GM12891 (cell line): ENCODE data around the gene CCBE1.

Experiments
- DNase-seq: peaks from one replicate; pipeline ENCODE4 v3.0.0; 2011; ENCODE audit warnings: low spot score; ENCODE audit not compliant: insufficient read length
- FAIRE-seq: peaks from 2 replicates; lab custom pipeline; 2011; peaks lifted over from hg19 to GRCh38; lab: Jason Lieb, UNC
- PAX5 ChIP-seq: IDR thresholded peaks from 2 replicates; pipeline ENCODE4 v1.6.1; 2011; ENCODE audit warnings: low read length, moderate library complexity, mild to moderate bottlenecking; ENCODE audit not compliant: insufficient read depth, severe bottlenecking
- POLR2A ChIP-seq: IDR thresholded peaks from 2 replicates; pipeline ENCODE4 v1.6.1; 2011; ENCODE audit warnings: low read depth, low read length, control low read depth
- POLR2AphosphoS5 ChIP-seq: IDR thresholded peaks from 2 replicates; pipeline ENCODE4 v1.6.1; 2011; ENCODE audit warnings: low read depth, low read length, control low read depth
- POU2F2 ChIP-seq: IDR thresholded peaks from 2 replicates; pipeline ENCODE4 v1.6.1; 2011; ENCODE audit warnings: low read depth, mild to moderate bottlenecking, control low read depth, low read length, moderate library complexity
- SPI1 ChIP-seq: IDR thresholded peaks from 2 replicates; pipeline ENCODE4 v1.6.1; 2011; ENCODE audit warnings: low read depth, low read length, control low read depth
- TAF1 ChIP-seq: IDR thresholded peaks from 2 replicates; pipeline ENCODE4 v1.6.1; 2011; ENCODE audit warnings: low read depth, low read length, control low read depth

Gene CCBE1

GRCh38 chr18:59686260-59686659 is 11.0 kb downstream of the CCBE1 start:
- no peak for TF ChIP-seq POU2F2
- TF ChIP-seq PAX5: no peak
- TF ChIP-seq POLR2A: no peak
- no peak for TF ChIP-seq TAF1
- no peak for TF ChIP-seq POLR2AphosphoS5
- no peak for TF ChIP-seq SPI1
- no peak for DNase-seq
- no peak for FAIRE-seq

- FAIRE-seq (no peak), DNase-seq (no peak)
- no peak for TF ChIP-seq POLR2A
- TF ChIP-seq SPI1: no peak
- no peak for TF ChIP-seq TAF1
- no peak for TF ChIP-seq PAX5
- no peak for TF ChIP-seq POU2F2
- no peak for TF ChIP-seq POLR2AphosphoS5
Measured at GRCh38 chr18:59685501-59685900, 11.7 kb downstream of the CCBE1 start.

GRCh38 chr18:59684777-59685176 is 12.4 kb downstream of the CCBE1 start:
- FAIRE-seq (no peak), DNase-seq (no peak)
- TF ChIP-seq TAF1 (no peak), POLR2AphosphoS5 (no peak)

GRCh38 chr18:59681521-59682004 is 15.7 kb downstream of the CCBE1 start:
- DNase-seq: no peak
- no peak for FAIRE-seq
- TF ChIP-seq SPI1 (no peak), PAX5 (no peak), TAF1 (no peak), POLR2AphosphoS5 (no peak), POU2F2 (no peak), POLR2A (no peak)

GRCh38 chr18:59681051-59681450 is 16.2 kb downstream of the CCBE1 start:
- no peak for DNase-seq
- TF ChIP-seq POLR2A: no peak
- TF ChIP-seq TAF1: no peak
- no peak for TF ChIP-seq PAX5
- TF ChIP-seq POLR2AphosphoS5: no peak
- TF ChIP-seq POU2F2: no peak
- TF ChIP-seq SPI1: no peak
- no peak for FAIRE-seq

GRCh38 chr18:59675346-59675745 is 21.9 kb downstream of the CCBE1 start:
- TF ChIP-seq PAX5: no peak
- no peak for FAIRE-seq
- no peak for DNase-seq

GRCh38 chr18:59674903-59675270 is 22.3 kb downstream of the CCBE1 start:
- DNase-seq (no peak), FAIRE-seq (no peak)
- TF ChIP-seq POLR2AphosphoS5 (no peak), POU2F2 (no peak)

GRCh38 chr18:59674186-59674902 is 22.9 kb downstream of the CCBE1 start:
- no peak for FAIRE-seq
- TF ChIP-seq SPI1 (no peak), POU2F2 (no peak), TAF1 (no peak), PAX5 (no peak), POLR2AphosphoS5 (no peak)
- no peak for DNase-seq

- TF ChIP-seq POLR2AphosphoS5 (no peak), POLR2A (no peak), POU2F2 (no peak), SPI1 (no peak), TAF1 (no peak), PAX5 (no peak)
- FAIRE-seq: no peak
- no peak for DNase-seq
Measured at GRCh38 chr18:59672235-59672711, 24.9 kb downstream of the CCBE1 start.

- no peak for TF ChIP-seq POLR2A
- TF ChIP-seq POLR2AphosphoS5: no peak
- TF ChIP-seq PAX5: no peak
- no peak for FAIRE-seq
- no peak for DNase-seq
Measured at GRCh38 chr18:59671551-59671950, 25.7 kb downstream of the CCBE1 start.
